Right renal cortex interstitium (tissue), 3 donors: ENCODE measurements around the gene MYO9B. TPM values are rescaled to one million over a fixed set of nuclear protein-coding genes. Genes with fewer than 3 reads are reported as not detected.

Experiments used
- DNase-seq, 3 donors: peaks; one replicate each; pipeline ENCODE4 v3.0.0-alpha.2; 2013; ENCODE audit warnings: low read depth in 3 of 3, low spot score in 2 of 3
- polyA plus RNA-seq, 3 donors: library from polyadenylated mRNA; unstranded; fragments of 120-200 nt; gene quantifications; one replicate each; pipeline ENCODE4 v1.2.1, GENCODE V29; 2013; ENCODE audit not compliant: insufficient read length in 3 of 3

MYO9B gene
- polyA plus RNA-seq, 3 donors, result 39.6 to 43.4 (median 42.2) TPM

DNA sequence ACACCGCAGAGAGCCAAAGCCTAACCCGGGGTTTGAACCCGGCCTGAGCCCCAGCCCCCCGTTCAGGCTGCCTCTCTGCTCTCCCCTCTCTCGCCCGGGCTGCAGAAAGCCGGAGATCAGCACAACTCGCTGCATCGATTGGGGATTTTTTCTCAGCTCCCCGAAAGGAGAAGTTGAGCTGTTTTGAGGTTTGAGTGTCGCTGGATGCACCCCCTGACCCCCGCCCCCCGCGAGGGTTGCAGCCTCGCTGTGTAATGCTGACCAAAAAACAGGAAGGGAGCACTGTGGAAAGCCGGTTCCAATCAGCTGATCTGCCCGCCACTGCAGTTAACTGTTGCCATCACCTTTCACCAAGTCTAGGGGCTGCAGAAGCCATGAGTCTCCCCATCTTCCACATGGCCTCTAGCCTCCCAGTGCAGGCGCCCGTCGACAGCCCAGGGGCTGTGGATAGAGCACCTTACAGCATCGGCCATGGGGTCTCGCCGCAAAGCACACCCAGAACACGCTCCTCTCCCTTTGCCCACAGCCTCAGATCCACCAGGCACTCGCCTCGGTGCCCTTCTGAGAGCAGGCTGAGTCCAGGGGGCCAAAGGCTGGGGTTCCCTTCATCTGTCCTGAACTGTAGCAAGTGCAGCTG, 34.5 kb downstream of the MYO9B start:
- DNase-seq, result no peak

- no peak for DNase-seq
Measured at GRCh38 chr19:17110599-17110966, 35.0 kb downstream of the MYO9B start.

DNA sequence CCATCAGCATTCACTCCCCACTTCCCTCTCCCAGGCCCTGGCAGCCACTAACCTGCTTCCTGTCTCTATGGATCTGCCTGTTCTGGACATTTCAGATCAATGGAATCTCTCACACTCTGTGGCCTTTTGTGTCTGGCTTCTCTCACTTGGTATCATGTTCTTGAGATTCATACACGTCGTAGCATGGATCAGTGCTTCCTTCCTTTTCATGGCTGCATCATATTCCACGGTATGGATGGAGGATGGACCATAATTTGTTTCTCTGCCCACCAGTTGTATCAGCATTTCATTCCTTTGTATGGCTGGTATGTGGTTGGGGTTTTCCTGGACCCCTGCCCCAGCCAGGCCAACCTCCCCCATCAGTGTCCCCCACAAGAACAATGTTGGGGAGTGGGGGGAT, 36.2 kb downstream of the MYO9B start:
- DNase-seq, result no peak

GRCh38 chr19:17112271-17112670, 36.7 kb downstream of the MYO9B start:
- no peak for DNase-seq

- no peak for DNase-seq
Measured at GRCh38 chr19:17112700-17113099, 37.1 kb downstream of the MYO9B start.

DNA sequence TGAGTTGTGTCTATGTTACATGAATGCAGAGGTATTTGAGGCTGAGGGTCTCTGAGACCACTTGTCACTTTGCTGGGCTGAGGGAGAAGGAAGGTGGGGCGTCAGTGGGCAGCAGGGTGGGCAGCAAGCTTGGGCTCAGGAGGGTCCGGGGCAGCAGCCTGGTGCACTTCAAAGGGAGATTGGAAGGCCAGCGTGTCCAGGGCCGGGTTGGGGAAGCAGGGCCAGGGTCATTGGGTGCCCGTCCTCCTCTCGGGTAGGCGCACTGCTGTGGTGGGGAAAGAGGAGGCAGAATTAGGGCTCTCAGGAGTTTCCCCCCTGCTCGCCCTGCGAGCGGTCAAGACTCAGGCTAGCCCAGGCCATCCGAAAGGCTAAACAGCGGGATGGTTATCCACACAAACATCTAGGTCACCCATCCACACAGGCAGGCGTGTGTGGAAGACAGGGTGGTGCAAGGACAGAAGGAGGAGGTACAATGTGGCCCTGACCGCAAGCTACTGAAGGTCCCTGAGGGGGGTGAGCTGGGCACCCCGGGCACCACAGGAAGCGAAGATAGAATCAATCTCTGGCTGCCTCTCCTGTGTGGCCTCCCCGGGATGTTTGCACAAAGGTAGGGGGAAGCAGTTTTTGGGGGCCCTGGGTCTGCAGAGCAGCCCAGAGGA, 37.7 kb downstream of the MYO9B start:
- DNase-seq, result no peak

DNA sequence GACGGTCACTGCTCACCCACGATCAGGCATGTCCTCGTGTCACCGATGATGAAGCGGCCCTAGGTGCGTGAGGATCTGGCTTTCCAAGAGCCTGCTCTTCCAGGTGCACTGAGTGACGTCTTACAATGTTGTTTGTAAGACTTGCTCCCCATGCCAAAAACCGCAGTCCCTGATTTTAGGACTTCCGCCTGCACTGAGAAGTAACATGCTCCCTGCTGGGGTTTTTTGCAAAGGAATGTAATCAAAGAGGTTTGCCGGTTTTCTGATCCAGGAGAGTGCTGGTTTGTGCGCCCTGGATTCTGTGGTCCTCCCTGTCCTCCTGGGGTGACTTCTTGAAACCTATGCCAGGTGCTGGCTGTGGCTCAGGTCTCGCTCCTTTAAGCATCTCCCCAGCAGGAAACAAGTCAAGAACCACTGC, 38.8 kb downstream of the MYO9B start:
- DNase-seq, result no peak

DNA sequence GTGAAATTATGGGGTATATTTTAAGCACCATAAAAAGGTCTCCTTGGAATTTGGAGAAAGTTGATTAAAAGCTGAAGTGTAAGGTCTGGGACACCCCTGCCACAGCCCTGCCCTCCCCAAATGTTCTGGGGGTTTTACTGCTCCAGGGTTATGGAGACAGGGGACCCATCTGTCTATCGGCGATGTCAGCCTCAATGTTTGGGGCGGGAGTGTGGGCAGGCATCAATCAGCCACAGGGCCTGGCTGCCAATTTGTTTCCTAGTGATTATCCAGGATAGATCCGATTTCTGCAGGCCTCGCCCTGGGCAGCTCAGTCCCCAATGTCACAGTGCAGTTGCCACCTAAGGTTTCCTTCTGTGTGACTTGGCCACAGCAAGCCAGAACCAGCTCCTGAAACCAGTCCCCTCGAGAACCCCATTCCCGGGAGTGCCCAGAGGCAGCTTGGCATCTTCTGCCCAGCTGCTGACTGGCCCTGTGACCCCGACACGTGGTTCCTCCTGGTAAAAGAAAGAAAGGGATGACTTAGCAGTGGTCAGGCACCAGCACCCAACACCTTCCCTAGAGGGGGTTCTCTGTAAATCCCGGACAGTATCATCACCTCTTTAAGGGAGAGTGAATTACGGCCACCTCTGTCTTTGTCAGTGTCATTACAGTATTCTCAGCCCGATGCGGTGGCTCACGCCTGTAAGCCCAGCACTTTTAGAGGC, 41.6 kb downstream of the MYO9B start:
- no peak for DNase-seq

DNA sequence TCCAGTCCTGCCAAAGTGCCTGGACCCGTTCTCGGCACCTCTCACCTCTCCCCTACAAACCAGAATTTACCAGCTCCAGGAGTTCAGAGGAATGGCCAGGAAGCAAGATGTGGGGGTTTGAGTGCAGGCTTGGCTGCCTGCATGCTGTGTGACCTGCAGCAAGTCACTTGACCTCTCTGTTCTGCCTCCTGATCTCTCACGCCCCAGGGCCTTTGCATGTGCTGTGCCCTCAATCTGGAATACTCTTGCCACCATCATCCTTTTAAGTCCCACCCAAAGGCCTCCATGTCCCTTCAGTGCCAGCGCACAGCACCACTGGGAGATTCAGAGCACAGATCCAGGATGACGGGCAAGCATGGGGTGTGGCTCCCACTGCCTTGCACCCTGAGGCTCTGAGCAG, 43.4 kb downstream of the MYO9B start:
- DNase-seq, result no peak

DNA sequence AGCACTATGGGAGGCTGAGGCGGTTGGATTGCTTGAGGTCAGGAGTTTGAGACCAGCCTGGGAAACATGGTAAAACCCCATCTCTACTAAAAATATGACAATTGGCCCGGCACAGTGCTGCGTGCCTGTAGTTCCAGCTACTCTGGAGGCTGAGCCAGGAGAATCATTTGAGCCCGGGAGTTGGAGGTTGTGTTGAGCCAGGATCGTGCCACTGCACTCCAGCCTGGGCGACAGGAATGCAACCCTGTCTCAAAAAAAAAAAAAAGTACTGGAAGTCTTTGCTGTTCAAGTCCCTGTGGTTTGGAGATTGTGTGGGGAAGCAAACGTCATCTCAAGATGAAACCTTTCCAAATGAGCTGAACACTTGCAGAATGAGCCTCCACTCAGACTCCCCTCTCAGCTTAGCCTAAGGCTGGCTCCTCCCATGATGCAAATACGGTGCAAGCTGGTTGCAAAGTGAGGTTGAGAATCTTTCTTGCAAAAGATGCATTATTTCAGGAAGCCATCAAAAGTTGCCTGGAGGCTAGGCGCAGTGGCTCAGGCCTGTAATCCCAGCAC, 46.2 kb downstream of the MYO9B start:
- no peak for DNase-seq

DNA sequence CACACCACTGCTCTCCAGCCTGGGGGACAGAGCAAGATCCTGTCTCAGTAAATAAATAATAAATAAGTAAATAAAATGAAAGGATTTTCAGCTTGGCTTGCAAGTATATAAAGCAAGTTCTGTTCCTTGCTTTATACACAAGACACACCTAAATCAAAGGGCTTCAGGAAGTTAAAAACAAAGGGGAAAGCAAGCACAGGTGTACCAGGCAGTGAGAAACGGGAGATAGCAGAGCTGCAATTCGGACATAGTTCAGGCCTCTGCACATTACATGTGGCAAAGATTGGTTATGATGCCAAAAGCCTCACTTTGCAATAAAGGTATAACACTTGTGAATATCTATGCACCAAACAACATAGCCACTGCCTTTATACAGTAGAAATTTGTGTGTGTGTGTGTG, 47.5 kb downstream of the MYO9B start:
- no peak for DNase-seq

DNA sequence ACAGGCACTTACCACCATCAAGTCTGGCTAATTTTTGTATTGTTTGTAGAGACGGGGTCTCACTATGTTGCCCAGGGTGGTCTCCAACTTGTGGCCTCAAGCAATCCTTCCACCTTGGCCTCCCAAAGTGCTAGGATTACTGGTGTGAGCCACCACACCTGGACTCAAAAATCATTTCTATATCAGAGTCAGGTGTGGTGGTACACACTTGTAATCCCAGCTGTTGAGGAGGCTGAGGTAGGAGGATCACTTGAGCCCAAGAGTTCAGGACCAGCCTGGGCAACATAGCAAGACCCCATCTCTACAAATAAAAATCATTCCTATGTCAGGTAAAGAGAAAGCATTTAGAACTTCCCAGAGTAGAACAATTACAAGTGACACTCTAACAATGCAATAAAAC, 48.4 kb downstream of the MYO9B start:
- DNase-seq, result no peak

- DNase-seq, result no peak
Measured at GRCh38 chr19:17125062-17125727, 49.6 kb downstream of the MYO9B start.

DNA sequence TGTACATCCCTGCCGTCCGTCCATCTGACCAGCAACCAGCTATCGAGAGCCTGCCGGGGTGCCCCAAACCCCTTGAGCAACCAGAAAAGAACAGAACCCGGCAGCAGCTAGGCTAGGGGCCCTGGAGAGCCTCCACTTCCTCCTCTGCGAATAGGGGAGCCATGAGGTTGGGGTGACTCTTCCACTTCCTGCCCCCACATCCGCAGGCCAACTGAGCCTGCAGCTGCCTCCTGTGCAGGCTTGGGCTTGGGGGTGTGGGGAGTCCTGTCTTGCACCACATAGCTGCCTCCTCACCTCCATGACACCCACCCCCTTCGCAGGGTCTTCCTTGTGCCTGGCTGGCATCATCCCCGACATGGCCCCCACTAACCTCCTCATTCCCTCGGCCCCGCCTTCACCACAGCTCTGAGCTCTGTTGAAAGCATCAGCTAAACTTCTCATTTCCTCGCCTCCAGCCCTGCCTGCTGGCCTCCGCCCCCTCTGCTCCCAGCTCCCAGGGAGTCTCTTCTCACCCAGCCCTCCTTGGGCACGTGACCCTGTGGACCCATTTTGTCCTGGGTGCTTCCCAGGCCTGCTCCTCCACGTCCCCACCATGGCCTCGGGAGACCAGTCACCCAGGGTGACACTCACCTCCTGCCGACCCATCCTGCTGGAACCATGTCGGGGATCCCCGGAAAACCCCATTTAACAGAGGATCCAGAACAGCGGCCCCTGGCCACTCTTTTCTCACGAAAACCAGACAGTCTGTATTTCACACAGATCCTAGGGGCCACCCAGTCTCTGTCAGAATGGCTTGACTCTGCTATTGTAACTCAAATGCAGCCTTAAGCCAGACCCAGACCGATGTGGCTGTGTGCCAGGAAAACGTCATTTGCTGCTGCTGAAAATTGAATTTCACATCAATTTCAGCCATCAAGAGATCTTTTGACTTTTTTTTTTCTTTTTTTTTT, 50.4 kb downstream of the MYO9B start:
- no peak for DNase-seq

- no peak for DNase-seq
Measured at GRCh38 chr19:17127671-17128070, 52.1 kb downstream of the MYO9B start.

- DNase-seq, result no peak
Measured at GRCh38 chr19:17128403-17128802, 52.8 kb downstream of the MYO9B start.

DNA sequence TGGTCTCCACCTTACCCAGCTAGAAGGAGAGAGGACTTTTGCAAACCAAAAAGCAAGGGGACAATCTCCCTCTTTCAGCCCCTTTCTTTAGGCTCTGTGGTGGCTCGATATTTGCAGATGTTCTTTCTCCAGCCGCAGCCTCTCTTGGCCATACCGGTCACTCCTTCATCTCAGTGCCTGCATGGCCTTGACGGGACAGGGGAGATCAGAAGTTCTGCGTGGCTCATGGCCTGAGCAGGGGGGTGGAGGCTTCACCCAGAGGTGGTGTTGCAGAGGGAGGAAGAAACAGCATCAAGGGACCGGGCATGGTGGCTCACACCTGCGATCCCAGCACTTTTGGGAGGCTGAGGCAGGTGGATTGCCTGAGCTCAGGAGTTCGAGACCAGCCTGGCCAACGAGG, 53.2 kb downstream of the MYO9B start:
- no peak for DNase-seq

DNA sequence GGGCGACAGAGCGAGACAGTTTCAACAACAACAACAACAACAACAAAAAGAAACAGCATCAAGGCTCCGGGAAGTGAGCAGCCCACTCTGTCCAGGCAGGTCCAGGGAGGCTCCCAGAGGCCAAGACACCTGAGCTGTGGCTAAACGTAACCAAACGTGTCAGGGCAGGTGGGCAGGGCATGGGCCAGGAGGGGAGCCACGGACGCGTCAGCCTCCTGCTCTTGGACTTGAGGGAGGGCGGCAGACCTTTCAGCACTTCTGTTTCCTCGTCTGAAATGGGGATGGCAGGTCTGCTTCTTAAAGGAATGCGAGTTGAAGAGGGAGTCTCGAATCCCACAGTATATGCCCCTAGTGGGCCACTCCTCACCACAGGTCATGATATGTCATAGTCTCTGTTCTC, 53.8 kb downstream of the MYO9B start:
- DNase-seq, result no peak

- peak; percentile 85 to 92 (median 89) for DNase-seq
Measured at GRCh38 chr19:17135001-17135853, 59.6 kb downstream of the MYO9B start.
